HG02623 (cell line): Measurements from ENCODE around the gene APH1B.
"Not testable (repeated sequence)": the region's sequence is repeated elsewhere in the genome, so short reads cannot be mapped to it uniquely, and the experiment has no call there.

Experiments
- ATAC-seq: cut with Tn5 transposase; IDR thresholded peaks from one replicate; pipeline ENCODE4 v1.9.1; 2021; ENCODE audit warnings: moderate library complexity; ENCODE audit not compliant: unreplicated experiment

The APH1B gene

DNA sequence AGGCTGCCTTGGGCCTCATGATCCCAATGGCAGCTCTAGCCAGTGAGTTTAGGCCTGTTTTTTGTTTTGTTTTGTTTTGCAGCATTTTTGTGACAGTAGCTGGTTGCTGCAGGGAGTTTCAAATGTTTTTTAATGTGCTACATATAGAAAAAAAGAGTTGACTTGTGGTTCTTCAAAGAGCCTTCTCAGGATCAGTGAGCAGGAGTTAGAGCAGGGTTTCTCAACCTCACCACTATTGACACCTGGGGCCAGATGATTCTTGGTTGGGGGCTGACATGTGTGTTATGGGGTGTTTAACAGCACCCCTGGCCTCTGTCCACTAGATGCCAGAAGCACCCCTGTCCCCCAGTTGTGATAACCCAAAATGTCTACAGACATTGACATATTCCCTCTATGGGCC, 17.9 kb downstream of the APH1B start:
- no peak for ATAC-seq

DNA sequence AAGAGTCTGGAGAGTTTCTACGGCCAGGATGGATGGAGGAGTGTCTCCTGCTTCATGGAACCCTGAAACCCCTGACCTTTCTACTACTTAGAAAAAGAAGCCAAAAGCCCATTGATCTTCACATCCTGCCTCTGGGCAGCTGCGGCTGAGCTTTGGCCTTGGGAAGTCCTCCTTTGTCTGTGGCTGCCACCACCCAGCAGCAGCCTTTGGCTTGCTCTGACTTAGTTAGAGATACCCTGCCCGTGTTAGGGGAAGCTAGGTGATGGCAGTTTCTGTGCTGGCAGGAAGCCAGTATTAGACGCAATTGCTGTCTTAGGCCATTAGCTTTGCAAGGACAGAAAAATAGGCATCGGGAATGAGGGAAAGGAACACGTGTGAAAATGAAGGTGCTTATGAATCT, 18.8 kb downstream of the APH1B start:
- no peak for ATAC-seq

DNA sequence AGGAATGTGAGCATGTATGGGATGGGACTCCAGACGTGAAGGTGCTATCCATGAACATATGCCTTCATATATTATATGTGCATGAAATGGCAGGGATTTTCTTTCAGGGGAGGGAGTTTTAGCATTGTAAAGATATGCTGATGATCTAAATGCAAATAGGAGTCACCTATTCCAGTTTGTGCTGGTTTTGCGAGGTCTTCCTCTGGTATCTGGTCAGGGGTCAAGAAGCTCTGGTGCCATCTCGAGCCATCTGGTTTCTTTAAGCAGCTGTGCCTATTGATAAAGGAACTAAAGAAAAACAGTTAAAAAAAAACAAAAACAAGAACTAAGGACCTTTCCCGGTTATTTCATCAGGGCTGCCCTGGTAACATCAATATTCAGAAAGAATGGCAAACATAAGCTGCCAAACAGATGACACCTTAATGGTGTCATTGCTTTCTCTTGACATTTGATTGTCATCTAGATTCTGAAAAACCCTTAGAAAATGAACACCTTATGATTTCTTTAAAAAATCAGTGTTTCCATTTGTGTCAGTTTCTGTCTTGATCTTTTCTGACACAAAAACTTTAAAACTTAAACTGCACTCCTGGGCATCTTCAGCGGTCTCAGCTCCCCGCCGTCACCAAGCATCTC, 22.7 kb downstream of the APH1B start:
- no peak for ATAC-seq

GRCh38 chr15:63301088-63301487, 23.7 kb downstream of the APH1B start:
- ATAC-seq = no peak

DNA sequence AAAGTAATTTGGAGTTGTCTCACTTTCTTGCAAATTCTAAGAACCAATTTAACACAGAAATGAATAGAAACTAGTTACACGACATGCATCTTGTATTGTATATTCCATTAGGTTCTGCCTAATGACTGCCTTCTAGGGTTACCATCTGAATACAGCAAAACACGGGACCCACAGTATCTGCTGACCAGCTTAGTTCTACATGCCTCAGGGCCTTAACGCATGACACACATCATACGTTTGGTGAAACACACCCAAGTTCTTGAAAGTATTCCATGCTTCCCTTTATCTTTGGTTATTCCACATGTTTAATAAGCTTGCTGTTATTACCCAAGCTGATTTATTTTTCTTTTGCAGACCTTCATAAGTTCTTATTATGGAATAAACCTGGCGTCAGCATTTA, 27.9 kb downstream of the APH1B start:
- no peak for ATAC-seq

DNA sequence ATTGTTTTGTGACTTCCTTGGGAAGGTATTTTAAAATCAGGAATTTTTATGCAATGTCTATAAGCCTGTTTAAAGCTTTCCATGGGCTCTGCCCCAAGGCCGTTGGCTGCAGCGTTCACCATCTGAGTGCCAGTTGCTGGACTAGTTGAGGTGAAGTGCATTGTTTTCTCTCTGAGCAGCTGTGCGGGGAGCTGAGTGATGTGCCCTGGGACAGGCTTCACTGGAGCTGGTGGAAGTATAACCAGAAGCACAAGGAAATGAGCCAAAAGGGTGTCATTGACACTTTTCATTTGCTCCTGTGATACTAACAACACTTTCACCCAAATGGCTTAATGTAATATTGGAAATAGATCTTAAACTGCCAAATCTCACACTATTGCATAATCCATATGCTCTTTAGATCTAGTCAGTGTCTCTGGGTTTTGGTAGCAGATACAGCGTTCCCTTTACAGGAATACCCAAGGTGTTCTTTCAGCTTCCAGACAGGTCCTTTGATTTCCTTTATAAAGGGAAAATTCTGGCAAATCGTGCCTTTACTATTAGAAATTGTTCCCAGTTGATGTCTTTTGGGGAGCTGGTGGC, 29.2 kb downstream of the APH1B start:
- ATAC-seq = no peak

DNA sequence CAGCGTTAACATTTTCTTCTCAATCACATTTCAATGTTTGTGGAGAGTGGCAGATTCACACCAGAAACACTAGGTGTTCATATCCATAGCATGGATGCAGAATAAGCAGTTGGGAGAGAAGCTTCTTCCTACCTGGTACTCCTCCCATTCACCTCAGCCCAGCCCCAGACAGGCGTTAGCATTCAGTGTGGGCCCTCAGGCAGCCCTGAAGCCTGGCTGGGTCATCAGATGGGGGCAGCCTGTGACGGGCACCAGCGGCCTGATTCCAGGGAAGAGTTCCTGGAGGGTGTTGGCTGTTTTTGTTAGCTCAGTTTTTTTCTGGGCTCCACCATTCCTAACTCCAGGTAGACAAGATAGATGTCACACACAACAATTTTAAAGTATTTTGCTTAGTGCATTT, 31.1 kb downstream of the APH1B start:
- no peak for ATAC-seq

DNA sequence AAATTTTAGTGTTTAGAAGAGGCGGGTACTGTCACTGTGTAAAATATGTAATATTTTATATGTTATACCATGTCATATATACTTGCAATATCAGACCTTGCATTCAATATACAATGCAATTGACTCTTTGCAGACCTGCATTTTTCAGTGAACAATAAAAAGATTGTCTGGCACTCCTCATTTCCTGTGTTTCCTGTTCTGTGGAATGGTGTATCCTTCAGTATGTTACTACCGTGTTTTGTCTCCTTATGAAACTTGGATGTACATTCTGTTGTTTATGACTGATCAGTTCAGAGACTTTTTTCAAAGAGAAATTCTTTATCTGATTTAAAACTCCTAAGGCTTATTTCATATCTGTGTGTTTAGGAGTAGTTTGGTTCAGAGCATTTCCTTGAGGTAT, 31.5 kb downstream of the APH1B start:
- no peak for ATAC-seq

GRCh38 chr15:63310646-63311045, 33.2 kb downstream of the APH1B start:
- ATAC-seq = no peak

- no peak for ATAC-seq
Measured at GRCh38 chr15:63312286-63312685, 34.9 kb downstream of the APH1B start.

DNA sequence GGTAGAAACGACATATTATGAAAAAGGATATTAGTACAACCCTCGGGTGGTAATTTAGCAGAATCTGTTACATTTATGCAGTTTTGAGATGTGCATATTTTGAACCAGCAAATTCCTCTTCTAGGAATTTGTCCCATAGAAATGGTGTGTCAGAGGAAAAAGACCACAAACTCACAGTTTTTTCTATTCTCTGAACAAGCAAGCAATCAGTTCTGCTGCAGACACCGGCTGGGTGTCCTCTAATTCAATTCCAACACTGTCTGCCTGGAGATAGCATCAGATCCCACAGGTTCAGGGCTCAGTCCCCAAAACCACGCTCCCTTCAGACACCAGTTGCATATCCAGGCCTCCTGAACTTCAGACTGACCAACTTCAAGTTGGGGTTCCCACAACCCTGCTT, 36.4 kb downstream of the APH1B start:
- no peak for ATAC-seq

DNA sequence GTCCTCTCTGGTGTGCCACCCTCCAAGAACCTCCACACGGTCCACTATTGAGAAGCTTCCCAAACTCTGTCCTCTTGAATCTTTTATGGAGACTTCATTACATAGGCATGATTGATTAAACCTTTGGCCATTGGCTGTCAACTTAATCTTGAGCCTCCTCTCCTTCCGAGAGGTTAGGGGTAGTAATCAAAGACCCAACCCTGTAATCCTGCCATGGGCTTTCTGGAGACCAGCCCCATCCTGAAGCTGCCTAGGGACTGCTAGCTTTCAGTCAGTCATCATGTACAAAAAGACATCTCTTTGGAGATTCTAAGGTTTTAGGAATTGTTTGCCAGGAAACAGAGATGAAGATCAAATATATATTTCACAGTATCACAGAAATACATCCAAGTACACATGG, 37.0 kb downstream of the APH1B start:
- no peak for ATAC-seq

DNA sequence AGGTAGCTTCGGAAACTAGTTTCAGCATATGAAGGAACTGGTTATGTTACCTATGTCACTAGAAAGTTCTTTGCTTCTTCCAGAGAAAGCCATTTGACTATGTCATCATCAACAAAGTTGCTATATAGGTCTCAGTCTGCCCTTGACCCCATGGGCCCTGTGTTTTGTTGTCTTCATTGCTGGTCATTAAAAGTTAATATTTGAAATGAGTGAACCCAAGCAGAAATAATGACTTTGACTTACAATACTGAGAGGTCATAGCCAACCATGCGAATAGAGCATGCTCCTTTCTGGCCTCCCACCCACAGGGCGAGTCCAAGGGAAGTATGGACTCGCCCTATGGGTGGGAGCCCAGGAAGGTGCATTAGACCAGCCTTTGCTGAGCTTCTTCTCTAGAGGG, 40.9 kb downstream of the APH1B start:
- no peak for ATAC-seq

GRCh38 chr15:63319065-63319464, 41.7 kb downstream of the APH1B start:
- no peak for ATAC-seq

DNA sequence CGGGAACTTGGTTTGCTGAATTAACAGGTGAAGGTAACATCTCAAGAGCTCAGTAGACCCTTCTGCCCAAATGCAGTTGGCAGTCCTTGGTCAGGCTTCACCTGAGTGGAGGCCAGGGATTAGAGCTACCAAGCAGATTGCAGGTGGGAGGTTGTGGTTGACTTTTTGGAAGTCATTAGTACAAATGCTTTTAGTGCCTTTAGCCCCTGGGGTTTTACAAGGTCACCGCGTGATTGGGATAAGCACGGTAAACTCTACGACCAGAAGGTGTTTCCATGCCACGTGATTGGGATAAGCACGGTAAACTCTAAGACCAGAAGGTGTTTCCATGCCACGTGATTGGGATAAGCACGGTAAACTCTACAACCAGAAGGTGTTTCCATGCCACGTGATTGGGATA, 43.0 kb downstream of the APH1B start:
- not testable (repeated sequence) for ATAC-seq

DNA sequence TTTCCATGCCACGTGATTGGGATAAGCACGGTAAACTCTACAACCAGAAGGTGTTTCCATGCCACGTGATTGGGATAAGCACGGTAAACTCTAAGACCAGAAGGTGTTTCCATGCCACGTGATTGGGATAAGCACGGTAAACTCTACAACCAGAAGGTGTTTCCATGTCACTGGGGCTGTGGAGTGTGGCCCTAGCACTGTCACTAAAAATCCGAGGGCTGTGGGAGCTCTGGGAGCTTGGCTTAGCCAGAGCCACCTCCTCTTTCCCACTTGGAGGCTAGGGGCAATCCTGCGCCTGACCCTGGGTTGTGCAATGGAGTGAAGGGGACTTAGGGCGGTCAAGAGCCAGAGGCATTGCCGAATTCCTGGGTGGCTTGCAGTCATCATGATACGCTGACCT, 43.6 kb downstream of the APH1B start:
- ATAC-seq = not testable (repeated sequence)

DNA sequence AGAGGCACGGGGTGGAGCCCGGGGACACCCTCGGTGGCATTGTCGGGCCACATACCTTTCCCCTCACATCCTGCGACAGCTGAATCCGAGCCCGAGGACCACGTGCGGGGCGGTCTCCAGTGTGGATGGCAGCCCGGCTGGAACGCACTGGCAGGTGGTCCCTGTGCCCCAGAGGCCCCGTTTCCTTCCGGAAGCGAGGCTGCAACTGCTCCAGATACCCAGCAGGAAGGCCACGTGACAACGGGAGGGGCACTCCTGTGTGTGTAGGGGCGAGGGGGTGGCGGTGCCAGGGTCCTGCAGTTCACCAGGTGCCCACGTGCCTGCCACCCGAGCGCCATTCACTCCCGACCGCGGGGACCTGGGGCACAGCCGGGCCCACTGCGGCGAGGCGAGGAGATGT, 44.1 kb downstream of the APH1B start:
- no peak for ATAC-seq

DNA sequence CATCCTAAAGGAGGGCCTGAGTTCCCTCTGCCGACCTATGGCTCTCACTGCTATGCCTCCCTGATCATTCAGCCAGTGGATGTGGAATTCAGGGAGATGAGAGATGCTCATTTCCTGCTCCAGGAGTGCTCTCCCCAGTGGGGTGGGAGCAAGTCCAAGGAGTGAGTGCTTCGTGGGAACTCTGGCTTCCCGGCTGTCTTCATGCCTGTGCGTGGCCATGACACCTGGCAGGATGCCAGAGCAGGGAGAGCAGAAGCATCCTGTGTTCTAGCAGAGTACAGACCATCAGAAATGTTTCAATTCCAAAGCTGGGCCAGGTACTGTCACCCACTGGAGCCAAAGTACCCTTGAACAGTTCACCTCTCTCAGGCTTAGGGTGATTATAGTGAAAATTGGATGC, 45.1 kb downstream of the APH1B start:
- ATAC-seq = no peak

- ATAC-seq = no peak
Measured at GRCh38 chr15:63323798-63324563, 46.6 kb downstream of the APH1B start.

- no peak for ATAC-seq
Measured at GRCh38 chr15:63324770-63325169, 47.4 kb downstream of the APH1B start.

DNA sequence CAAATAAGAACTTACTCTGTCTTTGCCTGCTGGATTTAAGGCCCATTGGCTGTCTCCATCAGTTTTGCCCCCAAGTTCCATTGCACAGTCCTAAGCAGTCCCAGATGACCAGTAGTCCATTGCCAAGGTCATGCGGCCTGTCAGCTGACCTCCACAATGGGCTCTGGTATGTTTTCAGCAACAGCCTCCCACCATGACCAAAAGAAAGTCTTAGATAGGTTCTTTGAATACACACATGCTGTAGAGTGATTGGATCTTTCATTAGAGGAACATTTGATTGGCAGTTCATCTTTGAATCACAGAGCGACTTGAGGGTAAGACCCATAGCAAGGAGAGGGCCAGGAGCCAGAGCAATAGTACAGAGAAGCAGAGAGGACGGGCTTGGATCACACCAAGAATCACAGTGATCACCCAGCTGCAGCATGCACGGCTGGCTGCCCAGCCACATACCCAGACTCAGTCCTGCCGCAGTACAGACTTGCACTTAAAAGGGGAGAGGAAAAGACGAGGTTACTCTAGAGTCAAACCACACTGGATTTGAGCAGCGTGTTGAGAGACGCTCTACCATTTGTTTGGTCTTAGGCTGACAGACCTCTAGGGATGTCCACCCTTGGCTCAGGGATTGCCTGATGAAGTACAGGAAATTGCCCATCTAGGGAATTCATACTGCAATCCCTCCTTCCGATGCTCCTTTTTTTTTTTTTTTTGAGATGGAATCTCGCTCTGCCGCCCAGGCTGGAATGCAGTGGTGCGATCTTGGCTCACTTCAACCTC, 50.4 kb downstream of the APH1B start:
- no peak for ATAC-seq
